NCI-H146 treated with DMSO at 0.1 percent for 48 hours (cell line): ENCODE measurements around the gene TYW1.
"Not testable (repeated sequence)": the region's sequence is repeated elsewhere in the genome, so short reads cannot be mapped to it uniquely, and the experiment has no call there.

Experiments used
- DNase-seq: peaks from one replicate; lab custom pipeline; 2025; ENCODE audit not compliant: unreplicated experiment; lab: John Stamatoyannopoulos, UW

TYW1 gene

GRCh38 chr7:66996444-66997191 is at the start of gene TYW1:
TYW1 (plus strand) TSS chr7:66996833; CDS start chr7:66996979, 146 bp downstream.
- DNase-seq, result peak; percentile 94

- DNase-seq, result no peak
Measured at GRCh38 chr7:66948480-66949109, 48.0 kb upstream of the TYW1 start.

GRCh38 chr7:66950311-66950710 is 46.3 kb upstream of the TYW1 start:
- no peak for DNase-seq

GRCh38 chr7:66950763-66951162 is 45.9 kb upstream of the TYW1 start:
- no peak for DNase-seq

- DNase-seq, result no peak
Measured at GRCh38 chr7:66952343-66953043, 44.1 kb upstream of the TYW1 start.

GRCh38 chr7:66953044-66953427 is 43.6 kb upstream of the TYW1 start:
- no peak for DNase-seq

- DNase-seq, result no peak
Measured at GRCh38 chr7:66957595-66958290, 38.9 kb upstream of the TYW1 start.

- no peak for DNase-seq
Measured at GRCh38 chr7:66958538-66959350, 37.9 kb upstream of the TYW1 start.

GRCh38 chr7:66960192-66960591 is 36.4 kb upstream of the TYW1 start:
- DNase-seq, result no peak

- DNase-seq, result no peak
Measured at GRCh38 chr7:66961096-66961495, 35.5 kb upstream of the TYW1 start.

GRCh38 chr7:66964411-66964810 is 32.2 kb upstream of the TYW1 start:
- DNase-seq, result no peak

- DNase-seq, result no peak
Measured at GRCh38 chr7:66967029-66967428, 29.6 kb upstream of the TYW1 start.

- not testable (repeated sequence) for DNase-seq
Measured at GRCh38 chr7:66969001-66969400, 27.6 kb upstream of the TYW1 start.

- DNase-seq, result no peak
Measured at GRCh38 chr7:66970310-66970709, 26.3 kb upstream of the TYW1 start.

GRCh38 chr7:66974986-66975590 is 21.5 kb upstream of the TYW1 start:
- DNase-seq, result no peak

GRCh38 chr7:66978312-66978711 is 18.3 kb upstream of the TYW1 start:
- DNase-seq, result not testable (repeated sequence)

GRCh38 chr7:66979013-66979412 is 17.6 kb upstream of the TYW1 start:
- not testable (repeated sequence) for DNase-seq

GRCh38 chr7:66980336-66980735 is 16.3 kb upstream of the TYW1 start:
- DNase-seq, result not testable (repeated sequence)

- not testable (repeated sequence) for DNase-seq
Measured at GRCh38 chr7:66989552-66989951, 7.1 kb upstream of the TYW1 start.

- not testable (repeated sequence) for DNase-seq
Measured at GRCh38 chr7:66994051-66994450, 2.6 kb upstream of the TYW1 start.
